Urothelium cell line (cell line): Measurements from ENCODE around the gene IFITM2.
A peak's percentile ranks its signal among the peaks of the same experiment; 100 is the strongest.
"Not testable (repeated sequence)": the region's sequence is repeated elsewhere in the genome, so short reads cannot be mapped to it uniquely, and the experiment has no call there.

ENCODE experiments used
- DNase-seq: peaks from one replicate; pipeline ENCODE4 v3.0.0; 2011; ENCODE audit warnings: low spot score, mixed read lengths
- FAIRE-seq: peaks from 2 replicates; lab custom pipeline; 2011; peaks lifted over from hg19 to GRCh38; lab: Jason Lieb, UNC

The IFITM2 gene

GRCh38 chr11:337711-338110 is 30.1 kb downstream of the IFITM2 start:
- FAIRE-seq = no peak

GRCh38 chr11:339963-340362 is 32.3 kb downstream of the IFITM2 start:
- DNase-seq (no peak), FAIRE-seq (no peak)

More at GRCh38 chr11:337711-338110, 30.1 kb downstream of the IFITM2 start:
- no peak for DNase-seq

- DNase-seq = no peak
- FAIRE-seq = no peak
Measured at GRCh38 chr11:340539-341512, 33.2 kb downstream of the IFITM2 start.

- DNase-seq (no peak), FAIRE-seq (no peak)
Measured at GRCh38 chr11:342328-342727, 34.7 kb downstream of the IFITM2 start.

GRCh38 chr11:344836-345578 is 37.4 kb downstream of the IFITM2 start:
- FAIRE-seq = no peak
- DNase-seq = no peak

- FAIRE-seq (no peak), DNase-seq (no peak)
Measured at GRCh38 chr11:346529-346928, 38.9 kb downstream of the IFITM2 start.

- peak; percentile 95 for FAIRE-seq
- not testable (repeated sequence) for DNase-seq
Measured at GRCh38 chr11:349270-349954, 41.8 kb downstream of the IFITM2 start.

GRCh38 chr11:350033-350722 is 42.6 kb downstream of the IFITM2 start:
- FAIRE-seq, DNase-seq: not testable (repeated sequence)

- no peak for DNase-seq
- no peak for FAIRE-seq
Measured at GRCh38 chr11:350723-351255, 43.2 kb downstream of the IFITM2 start.

GRCh38 chr11:351411-351810 is 43.8 kb downstream of the IFITM2 start:
- FAIRE-seq (no peak), DNase-seq (no peak)

GRCh38 chr11:352456-353031 is 44.9 kb downstream of the IFITM2 start:
- FAIRE-seq (no peak), DNase-seq (no peak)

- DNase-seq (no peak), FAIRE-seq (no peak)
Measured at GRCh38 chr11:353179-353873, 45.7 kb downstream of the IFITM2 start.

- FAIRE-seq = no peak
- DNase-seq = peak; percentile 88
Measured at GRCh38 chr11:355581-356458, 48.2 kb downstream of the IFITM2 start.

- FAIRE-seq (no peak), DNase-seq (no peak)
Measured at GRCh38 chr11:356610-357009, 49.0 kb downstream of the IFITM2 start.

GRCh38 chr11:357582-357981 is 50.0 kb downstream of the IFITM2 start:
- DNase-seq = no peak
- FAIRE-seq = no peak

- no peak for DNase-seq
- FAIRE-seq = no peak
Measured at GRCh38 chr11:358129-358800, 50.6 kb downstream of the IFITM2 start.
